Measurements from ENCODE around the gene LRBA. TPM values are rescaled to one million over a fixed set of nuclear protein-coding genes. Genes with fewer than 3 reads are reported as not detected.
A peak's percentile ranks its signal among the peaks of the same experiment; 100 is the strongest.

Gene LRBA
- total RNA-seq, 1 experiment from 2014 or later = 23.0 TPM

DNA sequence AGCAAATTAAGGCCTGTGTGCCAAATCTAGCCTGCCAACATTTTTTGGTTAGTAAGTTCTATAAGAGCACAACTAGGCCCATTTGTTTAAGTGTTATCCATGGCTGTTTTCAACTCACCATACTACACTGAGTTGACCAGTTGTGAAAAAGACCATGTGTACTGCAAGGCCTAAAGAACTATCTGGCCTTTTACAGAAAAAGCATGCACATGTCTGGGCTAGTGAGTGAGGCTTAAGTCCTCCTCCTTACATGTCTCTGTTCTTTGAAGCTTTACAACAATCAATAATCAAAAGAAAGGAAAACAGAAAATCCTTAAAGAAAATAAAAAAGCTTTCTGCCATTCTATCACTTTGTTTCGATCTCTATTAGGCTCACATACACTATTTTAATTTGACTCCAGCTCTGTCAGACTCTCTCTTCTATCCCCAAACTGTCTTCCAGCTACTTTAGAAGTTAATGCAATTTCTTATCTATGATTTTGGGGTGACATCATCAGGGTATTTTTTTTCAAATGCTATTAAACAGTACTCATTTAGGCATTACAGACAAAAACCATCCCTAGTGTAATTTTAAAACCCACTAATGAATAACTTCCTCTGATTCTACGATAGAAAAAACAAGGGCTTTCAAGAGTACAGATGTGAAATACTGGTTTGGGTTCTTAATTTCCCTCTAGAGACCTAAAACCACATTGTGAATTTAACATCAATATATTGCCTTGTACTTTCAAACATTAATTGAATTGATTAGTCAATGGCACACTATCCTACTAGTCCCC lies 271.3 kb downstream of the LRBA start:
- DNase-seq (ENCODE audit: low read depth) = no peak

DNA sequence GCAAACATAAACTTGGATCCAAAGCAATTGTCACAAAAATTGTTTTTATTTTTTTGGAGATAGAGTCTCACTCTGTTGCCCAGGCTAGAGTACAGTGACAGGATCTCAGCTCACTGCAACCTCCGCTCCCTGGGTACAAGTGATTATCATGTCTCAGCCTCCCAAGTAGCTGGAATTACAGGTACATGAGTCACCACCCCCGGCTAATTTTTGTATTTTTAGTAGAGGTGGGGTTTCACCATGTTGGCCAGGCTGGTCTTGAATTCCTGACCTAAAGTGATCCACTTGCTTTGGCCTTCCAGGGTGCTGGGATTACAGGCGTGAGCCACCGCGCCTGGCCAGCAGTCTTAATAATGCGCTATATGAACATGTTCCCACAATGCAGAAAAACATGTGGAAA lies 272.2 kb downstream of the LRBA start:
- peak; percentile 22 for DNase-seq (ENCODE audit: low read depth)

DNA sequence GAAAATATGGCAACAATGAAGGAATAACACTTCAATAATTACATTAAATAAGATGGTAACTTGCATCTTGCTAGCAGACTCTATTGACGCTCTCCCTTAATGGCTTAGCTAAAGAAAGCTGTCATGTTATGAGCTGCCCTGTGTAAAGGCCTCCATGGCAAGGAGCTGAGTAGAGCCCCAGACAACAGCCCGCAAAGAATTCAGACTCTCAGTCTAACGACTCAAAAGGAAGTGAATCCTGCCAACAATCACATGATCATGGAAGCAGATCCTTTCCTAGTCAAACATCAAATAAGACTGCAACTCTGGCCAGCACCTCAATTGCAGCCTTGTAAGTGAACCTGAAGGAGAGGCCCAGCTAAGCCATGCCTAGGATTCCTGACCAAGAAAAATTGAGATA lies 275.5 kb downstream of the LRBA start:
- peak; percentile 31 for DNase-seq (ENCODE audit: low read depth)

DNA sequence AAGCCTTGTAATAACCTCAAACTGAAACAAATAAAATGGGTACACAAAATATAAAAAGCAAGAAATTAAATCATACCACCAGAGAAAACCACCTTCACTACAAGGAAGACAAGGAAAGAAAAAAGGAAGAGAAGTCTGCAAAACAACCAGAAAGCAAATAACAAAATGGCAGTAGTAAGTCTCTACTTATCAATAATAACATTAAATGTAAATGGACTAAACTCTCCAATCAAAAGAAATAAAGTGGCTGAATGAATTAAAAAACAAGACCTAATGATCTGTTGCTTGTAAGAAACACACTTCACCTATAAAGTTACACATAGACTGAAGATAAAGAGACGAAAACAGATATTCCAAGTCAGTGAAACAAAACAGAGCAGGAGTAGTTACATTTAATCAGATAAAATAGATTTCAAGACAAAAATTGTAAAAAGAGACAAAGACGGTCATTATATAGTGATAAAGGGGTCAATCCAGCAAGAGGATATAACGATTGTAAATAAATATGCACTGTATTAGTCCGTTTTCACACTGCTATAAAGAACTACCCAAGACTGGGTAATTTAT lies 289.0 kb downstream of the LRBA start:
- no peak for DNase-seq (ENCODE audit: low read depth)

DNA sequence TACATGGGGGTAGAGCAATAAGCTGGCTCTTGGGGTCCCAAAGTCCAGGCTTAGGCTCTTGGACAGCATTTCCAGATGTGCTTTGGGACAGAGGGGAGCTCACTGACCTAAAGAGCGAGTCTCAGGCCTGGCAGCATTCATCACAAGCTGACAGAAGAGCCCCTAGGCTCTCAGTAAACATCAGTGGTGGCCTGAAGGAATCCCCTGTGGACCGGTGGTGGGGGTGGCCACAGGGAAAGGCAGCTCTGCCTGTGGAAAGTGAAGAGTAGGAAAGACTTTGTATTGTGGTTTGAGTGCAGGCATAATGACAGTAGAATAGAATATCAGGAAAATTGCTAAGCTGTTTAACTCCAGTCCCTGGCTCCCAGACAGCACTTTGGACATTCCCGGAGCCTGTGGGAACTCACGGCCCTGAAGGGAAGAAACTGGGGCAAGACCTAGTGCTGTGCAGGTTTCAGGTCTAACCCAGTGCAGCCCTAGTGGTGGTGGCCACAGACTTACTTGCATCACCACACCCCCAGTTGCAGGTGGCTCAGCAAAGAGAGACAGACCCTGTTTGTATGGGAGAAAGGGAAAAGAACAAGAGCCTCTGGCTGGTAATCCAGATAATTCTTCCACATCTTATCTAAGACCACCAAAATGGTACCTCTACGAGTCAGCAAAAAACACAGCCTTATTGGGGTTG lies 291.2 kb downstream of the LRBA start:
- DNase-seq (ENCODE audit: low read depth) = no peak

DNA sequence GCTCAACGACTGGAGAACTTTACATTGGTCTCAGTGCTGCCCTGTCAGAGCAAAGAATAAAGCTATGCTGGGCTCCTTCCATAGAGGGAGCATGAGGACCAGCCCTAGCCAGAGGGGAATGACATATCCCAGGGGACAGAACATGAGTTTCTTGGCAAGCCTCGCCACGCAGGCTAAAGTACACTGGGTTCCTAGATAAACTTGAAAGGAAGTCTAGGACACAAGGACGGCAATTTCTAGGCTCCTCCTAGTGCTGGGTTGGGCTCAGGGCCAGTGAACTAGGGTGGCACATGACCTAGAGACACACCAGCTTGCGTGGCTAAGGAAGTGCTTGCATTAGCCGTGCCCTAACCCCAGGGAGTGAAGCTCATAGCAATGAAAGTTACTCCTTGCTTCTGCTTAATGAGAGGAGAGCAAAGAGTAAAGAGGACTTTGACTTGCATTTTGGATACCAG lies 292.1 kb downstream of the LRBA start:
- peak; percentile 10 for DNase-seq (ENCODE audit: low read depth)

DNA sequence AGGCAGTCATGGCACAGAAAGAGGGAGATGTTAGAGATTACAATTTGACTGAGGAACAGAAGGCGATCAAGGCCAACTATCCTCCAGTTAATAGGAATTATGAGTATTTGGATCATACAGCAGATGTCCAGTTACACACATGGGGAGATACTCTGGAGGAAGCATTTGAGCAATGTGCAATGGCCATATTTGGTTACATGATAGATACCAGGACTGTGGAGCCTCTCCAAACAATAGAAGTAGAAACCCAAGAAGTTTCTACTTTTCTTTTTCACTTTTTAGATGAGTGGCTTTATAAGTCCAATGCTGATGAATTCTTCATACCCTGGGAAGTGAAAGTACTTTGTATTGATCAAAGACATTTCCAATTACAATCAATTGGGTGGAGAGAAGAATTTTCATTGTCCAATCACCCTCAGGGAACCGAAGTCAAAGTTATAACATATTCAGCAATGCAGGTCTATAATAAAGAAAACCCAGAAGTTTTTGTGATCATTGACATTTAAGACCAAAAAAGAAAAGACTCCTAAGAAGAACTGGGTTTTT lies 294.0 kb downstream of the LRBA start:
- no peak for DNase-seq (ENCODE audit: low read depth)

DNA sequence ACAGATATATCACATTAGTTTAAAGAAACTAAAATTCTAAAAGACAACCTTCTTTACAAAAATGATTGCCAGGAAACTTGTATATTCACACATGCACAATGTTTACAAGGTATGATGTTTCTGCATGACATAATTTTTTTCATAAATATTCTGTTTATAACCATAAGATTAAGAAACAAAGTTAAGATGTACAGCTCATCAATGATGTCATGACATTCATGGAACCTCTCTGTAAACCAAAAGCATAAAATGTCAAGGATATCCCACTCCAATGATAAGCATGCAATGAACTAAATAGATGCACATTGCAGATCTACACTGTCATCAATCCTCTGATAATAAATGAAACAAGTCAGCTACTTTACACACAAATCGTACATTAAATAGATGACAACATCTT lies 297.1 kb downstream of the LRBA start:
- DNase-seq (ENCODE audit: low read depth) = no peak

DNA sequence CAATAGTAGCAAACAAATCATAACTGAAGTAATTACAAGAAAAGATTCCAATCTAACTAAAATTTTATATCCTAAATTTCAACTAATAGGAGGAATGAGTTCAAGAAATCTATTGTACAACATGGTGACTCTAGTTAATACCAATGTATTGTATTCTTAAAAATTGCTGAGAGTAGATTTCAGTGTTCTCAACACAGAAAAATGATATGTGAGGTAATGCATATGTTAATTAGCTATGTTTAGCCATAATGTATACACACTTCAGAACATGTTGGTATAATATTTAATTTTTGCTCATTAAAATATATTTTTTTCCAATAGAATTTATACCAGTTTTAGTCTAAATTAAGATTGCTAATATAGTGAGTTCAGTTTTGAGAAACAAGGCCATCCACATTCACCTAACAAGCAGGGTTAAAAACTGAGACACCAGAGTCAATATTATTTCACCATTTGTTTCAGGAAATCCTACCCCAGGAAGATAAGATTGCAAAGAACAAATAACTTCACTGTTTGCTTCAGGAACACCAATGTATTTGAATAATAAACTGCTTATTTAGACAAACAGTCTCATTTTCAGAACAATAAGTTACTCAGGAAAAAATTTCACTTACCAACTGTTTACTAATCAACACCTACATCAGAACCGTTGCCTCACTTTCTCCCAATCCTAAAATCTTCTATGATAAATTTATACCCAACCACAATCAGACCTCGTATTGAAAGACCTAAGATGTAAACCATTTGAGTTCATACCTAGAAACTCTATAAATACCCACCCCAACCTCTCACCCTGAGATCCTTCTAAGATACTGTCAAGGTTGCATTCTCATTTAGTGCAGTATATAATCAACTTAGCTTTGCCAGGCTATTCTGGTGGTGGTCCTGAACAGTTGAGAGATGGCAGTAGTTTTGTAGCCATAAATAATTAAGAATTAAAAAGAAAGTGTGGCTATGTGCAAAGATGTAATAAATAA lies 300.3 kb downstream of the LRBA start:
- no peak for DNase-seq (ENCODE audit: low read depth)

DNA sequence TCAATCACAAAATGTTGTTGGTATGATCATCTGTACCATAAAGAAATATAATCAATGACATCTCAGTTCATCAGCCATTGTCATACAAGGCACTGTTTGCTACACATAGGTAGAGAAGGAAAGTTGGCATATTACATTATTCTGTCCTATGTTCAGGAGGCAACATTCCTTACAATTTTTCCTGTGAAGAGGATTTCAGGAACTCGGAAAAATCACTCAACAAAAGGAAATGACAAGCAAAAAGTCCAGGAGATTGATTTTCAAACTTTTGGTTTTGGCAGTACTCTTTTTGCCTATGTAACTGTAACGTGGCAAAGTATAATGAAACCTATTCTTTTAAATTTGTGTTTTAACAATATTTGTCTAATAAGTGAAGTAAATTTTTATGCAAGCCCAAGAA lies 301.8 kb downstream of the LRBA start:
- no peak for DNase-seq (ENCODE audit: low read depth)

DNA sequence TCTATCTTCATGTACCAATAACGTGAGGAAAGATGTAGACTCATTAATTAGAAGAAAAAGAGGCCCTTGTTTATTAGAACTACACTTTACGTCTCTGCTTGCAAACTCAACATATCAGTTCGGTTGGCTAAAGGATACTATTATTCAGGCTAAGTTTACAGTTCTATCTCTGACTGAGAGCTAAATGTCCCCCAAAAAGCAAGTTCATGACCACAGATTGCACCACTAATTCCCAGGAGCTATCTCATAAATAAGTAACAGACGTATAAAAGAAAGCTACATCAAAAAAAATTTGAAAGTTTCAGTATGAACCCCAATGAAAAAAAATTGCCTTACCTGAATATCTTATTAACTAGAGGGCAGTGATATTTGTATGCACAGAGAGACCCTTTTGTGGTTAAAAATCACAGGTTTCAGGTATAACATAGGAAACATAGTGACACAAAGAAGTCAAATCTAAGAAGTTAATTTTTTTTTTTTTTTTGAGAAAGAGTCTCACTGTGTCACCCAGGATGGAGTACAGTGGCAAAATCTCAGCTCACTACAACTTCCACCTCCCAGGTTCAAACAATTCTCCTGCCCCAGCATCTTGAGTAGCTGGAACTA lies 304.2 kb downstream of the LRBA start:
- no peak for DNase-seq (ENCODE audit: low read depth)

DNA sequence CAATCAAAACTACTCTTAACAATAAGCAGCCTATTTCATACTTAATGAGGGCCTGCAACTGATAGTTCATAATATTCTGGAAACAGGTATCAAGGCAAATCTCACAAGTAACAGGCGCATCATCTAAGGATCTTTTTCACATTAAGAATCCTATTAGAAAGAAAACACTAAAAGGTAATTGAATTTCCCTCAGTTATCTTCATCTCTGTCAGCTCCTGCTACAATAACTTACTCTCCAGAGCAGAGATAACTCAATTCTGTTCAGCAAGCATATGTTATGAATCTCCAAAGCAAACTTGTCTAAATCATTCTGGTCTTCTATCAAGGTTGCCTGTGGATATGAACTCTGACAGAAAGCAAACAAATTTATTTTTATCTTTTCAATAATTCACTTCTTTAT lies 307.1 kb downstream of the LRBA start:
- no peak for DNase-seq (ENCODE audit: low read depth)

DNA sequence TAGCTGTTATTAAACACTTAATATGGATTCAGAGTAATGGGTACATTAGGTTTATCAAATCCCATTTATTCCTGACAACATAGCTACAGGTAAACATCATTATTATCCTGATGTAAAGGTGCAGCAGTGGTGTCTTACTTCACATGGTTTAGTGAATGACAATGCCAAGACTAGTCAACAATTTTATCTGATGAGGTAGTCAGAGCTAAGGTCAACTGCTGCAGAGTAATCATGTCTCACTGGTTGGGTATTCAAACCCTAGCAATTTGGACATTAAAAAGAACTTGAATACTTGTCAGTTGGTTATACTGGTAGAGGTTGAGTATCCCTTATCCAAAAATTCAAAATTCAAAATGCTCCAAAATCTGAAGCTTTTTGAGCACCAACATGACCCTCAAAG lies 315.5 kb downstream of the LRBA start:
- no peak for DNase-seq (ENCODE audit: low read depth)

DNA sequence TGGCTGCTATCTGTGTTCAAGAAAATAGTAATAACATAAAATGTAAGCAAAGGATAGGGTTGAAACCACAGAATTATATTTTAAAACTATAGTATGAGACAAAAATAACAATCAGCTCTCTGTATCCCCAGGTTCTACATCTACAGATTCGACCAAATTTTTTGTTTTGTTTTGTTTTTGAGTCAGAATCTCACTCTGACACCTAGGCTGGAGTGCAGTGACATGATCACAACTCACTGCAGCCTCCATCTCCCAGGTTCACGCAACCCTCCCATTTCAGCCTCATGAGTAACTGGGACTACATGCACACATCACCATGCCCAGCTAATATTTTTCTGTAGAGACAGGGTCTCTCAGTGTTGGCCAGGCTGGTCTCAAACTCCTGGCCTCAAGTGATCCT lies 319.9 kb downstream of the LRBA start:
- DNase-seq (ENCODE audit: low read depth) = no peak

DNA sequence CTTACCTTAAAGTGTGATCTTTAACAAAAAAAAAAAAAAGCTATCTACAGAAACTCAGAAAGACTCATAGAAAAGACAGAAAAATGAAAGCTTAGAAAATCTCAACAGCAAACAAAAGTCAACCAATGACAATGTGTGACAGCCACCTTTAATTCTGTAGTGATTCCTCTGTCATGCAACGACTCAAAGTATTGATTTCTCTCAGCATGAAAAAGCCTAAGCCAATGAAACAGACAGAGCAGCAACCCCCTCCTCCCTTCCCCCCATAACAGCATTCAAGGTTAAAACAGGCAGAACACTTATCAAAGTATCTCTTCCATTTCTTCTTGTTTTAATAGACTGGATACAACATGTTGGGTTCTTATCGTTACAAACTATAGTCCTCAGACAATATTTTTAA lies 320.6 kb downstream of the LRBA start:
- DNase-seq (ENCODE audit: low read depth) = no peak

DNA sequence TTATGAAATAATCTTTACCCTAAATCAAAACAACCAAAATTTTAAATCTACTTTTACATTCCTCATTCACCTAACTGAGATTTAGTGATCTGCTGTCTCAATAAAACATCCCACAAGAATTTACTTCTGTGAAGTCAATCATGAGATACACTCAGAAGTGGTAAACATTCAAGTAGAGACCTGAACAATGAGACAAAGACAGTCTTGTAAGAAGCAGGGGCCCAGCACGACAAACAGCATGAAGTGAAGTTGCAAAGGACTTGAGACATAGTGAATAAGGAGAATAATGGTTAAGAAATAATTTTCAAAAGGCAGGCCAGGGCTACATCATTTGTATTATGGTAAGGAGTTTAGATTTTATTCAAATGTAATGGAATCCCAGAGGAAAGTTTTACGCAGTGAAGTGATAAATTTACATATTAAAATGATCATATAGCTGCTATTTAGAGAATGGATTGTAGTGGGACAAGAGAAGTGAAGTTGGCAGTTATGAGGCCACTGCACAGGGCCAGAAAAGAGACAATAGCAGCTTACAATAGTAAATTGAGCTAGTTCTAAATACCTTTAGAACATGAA lies 331.2 kb downstream of the LRBA start:
- DNase-seq (ENCODE audit: low read depth) = no peak

DNA sequence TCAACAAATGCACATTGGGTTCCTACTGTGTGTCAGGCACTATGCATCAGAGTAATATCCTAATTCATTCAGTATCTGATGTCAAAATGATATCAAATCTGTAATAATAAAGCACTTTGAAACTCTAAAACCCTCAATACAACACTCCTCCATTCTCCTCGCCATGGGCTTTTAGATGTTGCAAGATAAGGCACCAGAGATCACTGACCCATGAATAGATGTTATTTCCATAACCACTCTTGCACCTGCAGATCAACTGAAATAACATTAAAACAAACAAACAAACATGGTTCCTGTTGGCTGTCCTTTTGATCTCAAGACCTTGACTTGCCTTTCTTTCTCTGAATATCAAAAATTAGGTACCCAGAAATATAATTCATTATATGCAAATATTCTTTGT lies 333.0 kb downstream of the LRBA start:
- no peak for DNase-seq (ENCODE audit: low read depth)

DNA sequence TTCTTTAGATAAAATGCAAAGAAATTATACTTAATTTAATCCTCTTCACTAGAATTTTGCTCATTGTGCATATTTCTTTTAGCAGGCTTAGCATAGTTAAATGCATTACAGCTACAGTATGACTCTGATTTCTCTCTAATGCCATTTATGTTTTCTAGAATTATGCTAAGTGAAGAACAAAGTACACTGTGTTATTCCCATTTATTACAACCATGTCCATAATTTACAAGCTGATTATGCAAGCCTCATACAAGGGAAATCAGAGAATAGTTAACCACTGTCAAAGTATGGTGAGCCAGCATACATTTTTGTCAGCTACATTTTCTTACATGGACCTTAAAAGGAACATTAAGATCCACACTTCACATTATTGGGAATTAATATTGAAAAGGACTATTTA lies 334.0 kb downstream of the LRBA start:
- DNase-seq (ENCODE audit: low read depth) = no peak

DNA sequence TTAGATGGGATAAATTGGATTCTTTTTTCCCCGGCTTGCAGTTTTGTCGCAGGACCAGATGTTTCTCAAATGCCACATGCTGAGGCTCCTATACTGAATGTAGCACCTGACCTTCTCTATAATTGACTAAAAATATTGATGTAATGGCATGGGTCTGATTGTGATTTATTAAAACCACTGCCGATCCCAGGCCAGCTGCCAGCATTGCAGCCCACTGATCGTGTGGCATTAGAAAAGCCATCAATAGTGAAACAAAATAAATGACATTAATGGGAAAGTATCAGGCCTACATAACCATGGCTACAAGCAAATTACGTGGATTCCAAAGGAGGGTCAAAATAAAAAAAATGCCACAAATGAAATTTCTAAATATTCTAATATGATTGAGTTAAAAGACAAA lies 334.4 kb downstream of the LRBA start:
- no peak for DNase-seq (ENCODE audit: low read depth)

DNA sequence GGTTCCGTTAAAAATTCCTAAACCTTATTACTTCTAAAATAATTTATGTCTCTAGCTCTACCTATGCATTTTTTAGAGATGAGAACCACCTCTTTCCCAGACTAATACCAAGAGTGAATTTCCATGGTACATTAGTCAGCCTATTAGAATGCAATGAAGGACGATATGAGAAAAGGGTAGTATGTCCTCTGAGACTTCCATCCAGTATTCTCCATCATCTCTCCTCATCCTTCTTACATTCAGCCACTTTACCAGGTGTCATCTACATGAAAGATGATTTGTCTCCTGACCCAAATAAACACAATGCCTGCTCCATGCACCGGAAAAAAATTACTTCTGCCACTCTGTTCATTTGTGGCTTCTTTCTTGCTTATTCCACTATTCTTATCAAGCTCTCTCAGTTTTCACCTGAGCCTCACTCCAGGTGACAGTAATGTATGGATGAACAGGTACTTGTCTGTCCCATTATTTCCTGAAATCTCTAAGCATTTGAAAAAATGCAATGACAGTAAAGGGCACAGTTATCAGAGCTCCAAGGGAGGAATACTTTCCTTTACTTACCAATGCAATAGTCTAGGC lies 335.2 kb downstream of the LRBA start:
- no peak for DNase-seq (ENCODE audit: low read depth)
